ENCODE data around the gene KIF16B. TPM values are rescaled to one million over a fixed set of nuclear protein-coding genes. Genes with fewer than 3 reads are reported as not detected.
A peak's percentile ranks its signal among the peaks of the same experiment; 100 is the strongest.

The KIF16B gene, protein sequence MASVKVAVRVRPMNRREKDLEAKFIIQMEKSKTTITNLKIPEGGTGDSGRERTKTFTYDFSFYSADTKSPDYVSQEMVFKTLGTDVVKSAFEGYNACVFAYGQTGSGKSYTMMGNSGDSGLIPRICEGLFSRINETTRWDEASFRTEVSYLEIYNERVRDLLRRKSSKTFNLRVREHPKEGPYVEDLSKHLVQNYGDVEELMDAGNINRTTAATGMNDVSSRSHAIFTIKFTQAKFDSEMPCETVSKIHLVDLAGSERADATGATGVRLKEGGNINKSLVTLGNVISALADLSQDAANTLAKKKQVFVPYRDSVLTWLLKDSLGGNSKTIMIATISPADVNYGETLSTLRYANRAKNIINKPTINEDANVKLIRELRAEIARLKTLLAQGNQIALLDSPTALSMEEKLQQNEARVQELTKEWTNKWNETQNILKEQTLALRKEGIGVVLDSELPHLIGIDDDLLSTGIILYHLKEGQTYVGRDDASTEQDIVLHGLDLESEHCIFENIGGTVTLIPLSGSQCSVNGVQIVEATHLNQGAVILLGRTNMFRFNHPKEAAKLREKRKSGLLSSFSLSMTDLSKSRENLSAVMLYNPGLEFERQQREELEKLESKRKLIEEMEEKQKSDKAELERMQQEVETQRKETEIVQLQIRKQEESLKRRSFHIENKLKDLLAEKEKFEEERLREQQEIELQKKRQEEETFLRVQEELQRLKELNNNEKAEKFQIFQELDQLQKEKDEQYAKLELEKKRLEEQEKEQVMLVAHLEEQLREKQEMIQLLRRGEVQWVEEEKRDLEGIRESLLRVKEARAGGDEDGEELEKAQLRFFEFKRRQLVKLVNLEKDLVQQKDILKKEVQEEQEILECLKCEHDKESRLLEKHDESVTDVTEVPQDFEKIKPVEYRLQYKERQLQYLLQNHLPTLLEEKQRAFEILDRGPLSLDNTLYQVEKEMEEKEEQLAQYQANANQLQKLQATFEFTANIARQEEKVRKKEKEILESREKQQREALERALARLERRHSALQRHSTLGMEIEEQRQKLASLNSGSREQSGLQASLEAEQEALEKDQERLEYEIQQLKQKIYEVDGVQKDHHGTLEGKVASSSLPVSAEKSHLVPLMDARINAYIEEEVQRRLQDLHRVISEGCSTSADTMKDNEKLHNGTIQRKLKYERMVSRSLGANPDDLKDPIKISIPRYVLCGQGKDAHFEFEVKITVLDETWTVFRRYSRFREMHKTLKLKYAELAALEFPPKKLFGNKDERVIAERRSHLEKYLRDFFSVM (N-terminal part only)
- total RNA-seq: 27.4 TPM

DNA sequence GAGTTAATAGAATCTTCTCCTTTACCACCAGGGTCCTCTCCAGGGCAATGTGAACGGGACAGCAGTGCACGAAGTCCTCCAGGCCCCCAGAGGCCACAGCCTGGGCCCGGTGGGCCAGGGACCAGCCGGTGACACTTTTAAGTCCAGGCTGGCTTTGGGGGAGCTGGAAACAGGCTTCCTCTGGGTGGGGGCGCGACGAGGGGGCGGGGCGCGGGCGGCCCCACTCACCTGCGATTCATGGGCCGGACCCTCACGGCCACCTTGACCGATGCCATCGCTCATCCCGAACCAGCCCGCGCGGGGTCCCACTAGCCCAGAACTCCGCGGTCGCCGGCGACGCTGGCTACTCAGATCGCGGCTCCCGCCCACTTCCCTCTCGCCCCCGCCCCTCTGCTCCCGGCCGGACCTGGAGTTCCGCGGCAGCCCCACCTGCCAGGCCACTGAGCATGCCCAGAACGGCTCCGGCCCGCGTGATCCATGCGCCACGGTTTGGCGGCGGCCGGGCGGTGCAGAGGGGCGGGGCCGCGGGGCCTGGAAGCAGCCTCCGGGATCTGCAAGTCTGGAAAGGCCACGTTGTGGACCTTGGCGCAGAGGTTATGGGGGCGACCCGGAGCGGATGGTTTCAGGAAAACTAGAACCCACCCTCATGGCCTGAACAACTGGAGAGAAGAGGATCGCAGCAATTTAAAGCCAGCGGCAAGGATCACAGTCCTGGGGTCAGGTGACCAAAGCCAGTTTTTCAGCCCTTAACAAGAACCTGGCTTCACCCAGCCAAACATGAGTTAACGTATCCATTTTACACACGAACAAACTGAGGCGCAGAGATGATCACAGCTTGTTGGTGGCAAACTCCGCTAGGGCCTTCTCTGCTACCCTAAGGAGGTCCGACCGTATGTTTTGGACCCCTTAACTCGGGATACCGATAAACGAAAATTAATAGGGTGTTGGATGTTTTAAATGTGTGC lies at the start of gene KIF16B:
TSS of gene KIF16B (minus strand) at position 448 of the 965 bp plus-strand sequence. CDS start at position 275, 173 bp downstream.
- ATAC-seq (peak; percentile 96), DNase-seq (ENCODE audit: low spot score) (peak; percentile 96)
- intact Hi-C loops (cut with DNase I): no loop called here

DNA sequence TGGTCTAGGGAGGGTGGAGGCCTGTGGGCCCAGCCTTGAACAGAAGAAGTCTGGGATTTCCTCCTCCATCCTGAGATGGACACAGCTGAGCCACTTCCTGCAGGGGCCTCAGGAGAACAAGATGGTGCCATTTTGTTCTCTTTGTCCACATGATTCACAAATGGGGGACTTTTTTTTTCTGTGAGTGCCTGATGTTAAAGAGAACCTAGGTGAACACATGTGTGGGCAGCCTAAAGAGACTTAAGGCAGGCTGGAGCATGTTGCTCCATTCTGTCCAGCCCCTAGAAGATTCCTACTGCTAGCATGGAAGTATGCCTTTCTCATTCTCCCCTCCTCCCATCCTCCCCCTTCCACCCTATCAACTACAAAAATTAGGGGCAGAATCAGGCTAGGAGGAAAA lies 49.3 kb upstream of the KIF16B start:
- ATAC-seq (no peak), DNase-seq (ENCODE audit: low spot score) (no peak)
- intact Hi-C loops (cut with DNase I): no loop called here

DNA sequence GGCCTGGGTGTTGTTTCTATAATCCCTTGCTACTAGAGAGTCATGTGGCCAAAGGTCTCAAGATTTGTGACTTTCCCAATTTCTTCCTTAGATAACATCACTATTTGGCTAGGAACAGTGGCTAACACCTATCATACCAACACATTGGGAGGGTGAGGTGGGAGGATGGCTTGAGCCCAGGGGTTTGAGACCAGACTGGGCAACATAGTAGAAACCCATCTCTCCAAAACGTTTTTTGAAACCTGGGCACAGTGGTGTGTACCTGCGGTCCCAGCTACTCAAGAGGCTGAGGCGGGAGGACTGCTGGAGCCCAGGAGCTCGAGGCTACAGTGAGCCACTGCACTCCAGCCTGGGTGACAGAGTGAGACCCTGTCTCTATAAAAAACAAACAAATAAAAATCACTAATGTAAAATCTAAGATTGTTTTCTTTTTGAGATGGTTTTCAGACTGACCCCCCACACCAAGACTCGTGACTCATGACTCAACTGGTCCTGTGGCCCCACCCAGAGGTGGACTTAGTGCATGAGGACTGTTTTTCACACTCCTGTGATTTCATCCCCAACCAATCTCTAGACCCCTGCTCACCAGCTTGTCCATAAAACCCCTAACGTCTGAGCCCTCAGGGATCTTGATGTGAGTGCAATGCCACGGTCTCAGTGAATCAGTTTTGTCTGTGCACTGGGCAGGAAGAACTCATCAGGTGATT lies 48.3 kb upstream of the KIF16B start:
- DNase-seq (ENCODE audit: low spot score): no peak
- intact Hi-C loops (cut with DNase I): no loop called here
- ATAC-seq: no peak

DNA sequence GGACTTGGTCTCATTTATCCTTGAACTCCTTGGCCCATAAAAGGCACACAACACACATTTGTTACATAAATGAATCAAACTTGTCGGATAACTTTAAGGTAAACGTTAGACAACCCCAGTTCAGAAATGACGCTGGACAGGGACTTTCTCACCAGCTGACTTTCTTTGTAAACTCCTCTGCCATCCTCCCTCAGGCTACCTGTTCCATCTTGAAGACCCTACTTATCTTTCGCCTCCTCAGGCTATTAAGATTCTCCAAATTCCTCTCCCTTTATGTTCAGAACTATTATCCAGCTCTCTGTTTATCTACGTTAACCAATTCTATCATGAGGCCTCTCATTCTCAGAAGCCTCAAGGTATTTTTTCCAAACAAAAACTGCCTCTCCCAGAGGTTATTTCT lies 47.7 kb upstream of the KIF16B start:
- no peak for ATAC-seq
- intact Hi-C loops (cut with DNase I): no loop called here

DNA sequence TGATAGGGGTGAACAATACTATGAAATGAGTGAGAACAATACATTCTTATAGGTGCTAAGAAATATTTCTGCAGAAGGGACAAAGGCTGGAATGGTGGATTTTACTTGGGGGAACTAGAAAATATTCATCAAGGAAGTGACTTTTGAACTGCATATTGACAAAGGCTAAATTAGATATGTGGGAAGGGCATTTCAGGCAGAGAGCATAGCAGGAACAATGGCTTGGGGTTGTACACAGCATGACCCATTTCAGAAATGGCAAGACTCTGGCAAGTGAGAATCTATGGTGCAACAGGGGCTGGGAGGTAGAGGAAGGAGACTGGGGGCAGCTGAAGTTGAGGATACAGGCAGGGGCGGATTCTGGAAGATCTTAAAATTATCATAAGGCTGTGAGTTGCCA lies 46.7 kb upstream of the KIF16B start:
- intact Hi-C loops (cut with DNase I): no loop called here
- DNase-seq (ENCODE audit: low spot score): no peak
- ATAC-seq: no peak

More for the DNA sequence above, 47.7 kb upstream of the KIF16B start:
- DNase-seq (ENCODE audit: low spot score): no peak

DNA sequence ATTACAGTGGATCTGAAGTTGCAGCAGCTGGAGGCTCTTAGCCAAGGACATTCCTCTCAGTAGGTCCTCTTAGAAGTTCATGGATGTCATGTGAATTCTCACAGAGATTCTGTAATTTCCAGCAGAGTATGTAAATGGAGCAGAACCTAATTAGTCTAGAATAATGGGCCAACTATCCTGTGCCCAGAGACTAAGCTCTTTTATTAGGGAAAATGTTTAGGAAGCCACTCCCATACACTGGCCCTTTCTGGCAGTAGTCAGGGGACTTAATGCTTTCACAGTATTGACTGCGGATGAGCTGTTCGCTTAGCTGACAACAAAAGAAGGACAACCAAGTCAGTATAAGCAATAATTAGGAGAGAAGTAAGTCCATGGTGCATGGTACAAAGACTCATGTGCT lies 43.8 kb upstream of the KIF16B start:
- intact Hi-C loops (cut with DNase I): no loop called here
- no peak for ATAC-seq

DNA sequence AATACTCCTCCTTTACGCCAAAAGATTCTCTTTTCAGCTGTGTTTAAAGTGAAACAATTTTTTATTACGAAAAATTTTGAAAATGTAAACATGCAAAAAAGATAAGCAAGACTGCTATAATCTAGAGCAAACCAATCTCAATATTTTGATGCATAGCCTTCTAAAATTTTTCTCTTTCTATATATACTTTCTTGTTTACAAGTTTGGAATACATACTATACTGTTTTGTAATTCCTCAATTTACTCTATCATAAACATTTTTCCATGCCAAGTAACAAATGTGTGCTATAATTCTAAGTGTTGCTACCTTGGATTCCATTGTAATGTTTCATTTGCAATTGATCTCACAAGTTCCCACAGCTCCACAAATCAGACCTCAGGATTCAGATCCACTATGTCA lies 43.1 kb upstream of the KIF16B start:
- no peak for ATAC-seq
- intact Hi-C loops (cut with DNase I): no loop called here
- no peak for DNase-seq (ENCODE audit: low spot score)

More for the DNA sequence above, 43.8 kb upstream of the KIF16B start:
- no peak for DNase-seq (ENCODE audit: low spot score)

DNA sequence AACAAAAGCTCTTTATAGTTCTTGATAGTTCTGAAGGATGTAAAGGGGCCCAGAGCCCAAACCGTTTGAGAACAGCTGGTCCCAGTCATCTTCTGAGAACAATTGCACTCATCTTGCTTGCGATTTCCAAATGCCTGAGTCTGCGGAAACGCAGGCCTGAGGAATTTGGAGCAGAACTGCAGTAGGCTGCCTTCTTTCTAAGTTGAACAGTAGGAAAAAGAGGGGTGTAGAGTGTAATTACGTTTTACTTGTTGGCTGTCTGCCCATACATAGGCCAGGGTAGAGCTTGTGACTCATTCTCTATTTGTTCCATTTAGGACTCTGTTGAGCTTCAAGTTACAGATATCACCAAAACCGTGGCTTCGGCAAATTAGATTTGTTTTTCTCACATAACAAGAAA lies 42.0 kb upstream of the KIF16B start:
- DNase-seq (ENCODE audit: low spot score) (no peak), ATAC-seq (peak; percentile 53)
- intact Hi-C loops (cut with DNase I): no loop called here

DNA sequence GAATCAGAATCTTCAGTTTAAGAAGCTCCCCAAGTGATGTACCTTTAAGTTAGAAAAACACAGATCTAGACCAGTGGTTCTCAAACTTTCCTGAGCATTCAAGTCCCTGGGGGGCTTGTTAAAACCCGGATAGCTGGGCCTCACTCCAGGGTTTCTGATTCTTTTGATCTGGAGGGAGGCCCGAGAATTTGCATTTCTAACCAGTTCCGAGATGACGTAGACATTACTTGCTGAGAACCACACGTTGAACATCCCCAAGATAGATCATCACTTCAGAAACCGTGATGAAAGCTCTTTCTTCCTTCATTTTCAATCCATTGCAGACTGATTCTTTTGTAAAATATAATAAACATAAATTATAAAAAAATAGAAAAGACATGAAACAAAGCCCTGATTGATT lies 40.7 kb upstream of the KIF16B start:
- ATAC-seq (no peak), DNase-seq (ENCODE audit: low spot score) (no peak)
- intact Hi-C loops (cut with DNase I): no loop called here

DNA sequence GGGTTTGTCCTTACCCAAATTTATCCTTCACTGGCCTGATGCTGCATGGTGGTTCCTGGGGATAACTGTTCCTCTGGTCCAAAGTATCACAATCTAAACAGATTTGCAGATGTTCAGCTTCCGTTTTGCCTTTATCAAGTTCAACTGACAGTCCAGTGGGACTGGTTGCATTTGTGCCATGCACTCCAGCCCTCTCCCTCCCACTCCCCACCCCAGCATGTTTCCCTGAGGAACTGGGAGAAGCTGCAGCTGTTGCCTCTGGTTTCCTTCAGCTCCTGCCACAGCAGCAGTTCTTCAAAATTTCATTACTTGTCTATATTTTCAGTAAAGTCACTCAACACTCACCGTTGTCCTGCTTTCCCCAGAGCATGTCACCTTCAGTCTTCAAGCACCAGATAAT lies 39.5 kb upstream of the KIF16B start:
- intact Hi-C loops (cut with DNase I): no loop called here
- no peak for ATAC-seq
- DNase-seq (ENCODE audit: low spot score): no peak

DNA sequence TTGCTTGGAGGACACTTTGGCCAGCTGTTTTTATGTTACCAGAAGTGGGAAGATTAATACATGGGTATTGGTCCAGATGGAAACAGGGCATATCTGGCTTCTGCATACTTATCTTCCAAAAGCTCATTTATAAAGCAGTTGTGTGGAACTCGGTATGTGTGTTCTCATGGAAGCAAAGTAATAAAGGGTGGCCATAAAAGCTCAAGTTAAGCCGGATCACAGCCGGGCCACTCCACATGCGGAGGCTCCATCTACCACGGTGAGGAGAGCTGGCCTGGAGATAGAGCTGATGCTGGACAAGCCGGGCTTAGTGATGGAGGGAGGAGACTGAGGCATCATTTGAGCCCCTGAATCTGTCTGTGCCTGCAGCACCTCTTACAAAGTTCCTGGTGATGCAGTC lies 38.6 kb upstream of the KIF16B start:
- intact Hi-C loops (cut with DNase I): no loop called here
- ATAC-seq: no peak
- no peak for DNase-seq (ENCODE audit: low spot score)

DNA sequence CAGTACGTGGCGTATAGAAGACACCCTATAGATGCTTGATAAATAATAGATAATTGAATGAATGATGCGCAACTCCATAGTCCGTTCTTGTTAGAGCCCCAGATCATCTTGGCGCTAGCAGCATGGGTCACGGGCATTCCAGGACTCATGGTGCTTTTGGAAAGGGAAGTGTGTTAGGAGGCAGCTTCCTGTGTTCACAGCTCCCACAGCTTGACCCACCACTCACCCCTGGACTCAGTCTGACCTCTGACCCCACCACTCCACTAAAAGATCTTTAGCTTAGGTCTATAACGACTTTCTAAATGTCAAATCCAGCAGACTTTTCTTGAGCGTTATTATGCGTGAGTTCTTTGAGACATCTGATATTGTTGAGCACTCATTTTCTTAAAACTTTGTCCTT lies 35.8 kb upstream of the KIF16B start:
- ATAC-seq (no peak), DNase-seq (ENCODE audit: low spot score) (no peak)
- intact Hi-C loops (cut with DNase I): no loop called here

DNA sequence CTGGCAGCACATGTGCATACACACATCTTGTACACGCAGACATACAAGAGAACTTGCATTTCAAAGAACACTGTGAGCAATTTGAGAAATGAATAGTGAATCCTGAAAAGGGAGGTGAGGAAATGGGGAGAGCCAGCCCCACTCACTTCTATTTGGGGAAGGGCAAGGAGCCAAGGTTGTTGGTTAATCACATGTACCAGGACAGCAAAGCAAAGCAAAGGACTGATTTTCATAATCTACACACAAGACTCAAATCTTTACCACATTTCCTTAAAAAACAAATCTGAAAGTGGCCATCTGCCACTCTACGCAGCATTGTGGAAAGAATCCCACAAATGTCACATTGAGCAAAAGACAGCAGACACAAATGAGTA lies 35.0 kb upstream of the KIF16B start:
- ATAC-seq (peak; percentile 64), DNase-seq (ENCODE audit: low spot score) (no peak)

DNA sequence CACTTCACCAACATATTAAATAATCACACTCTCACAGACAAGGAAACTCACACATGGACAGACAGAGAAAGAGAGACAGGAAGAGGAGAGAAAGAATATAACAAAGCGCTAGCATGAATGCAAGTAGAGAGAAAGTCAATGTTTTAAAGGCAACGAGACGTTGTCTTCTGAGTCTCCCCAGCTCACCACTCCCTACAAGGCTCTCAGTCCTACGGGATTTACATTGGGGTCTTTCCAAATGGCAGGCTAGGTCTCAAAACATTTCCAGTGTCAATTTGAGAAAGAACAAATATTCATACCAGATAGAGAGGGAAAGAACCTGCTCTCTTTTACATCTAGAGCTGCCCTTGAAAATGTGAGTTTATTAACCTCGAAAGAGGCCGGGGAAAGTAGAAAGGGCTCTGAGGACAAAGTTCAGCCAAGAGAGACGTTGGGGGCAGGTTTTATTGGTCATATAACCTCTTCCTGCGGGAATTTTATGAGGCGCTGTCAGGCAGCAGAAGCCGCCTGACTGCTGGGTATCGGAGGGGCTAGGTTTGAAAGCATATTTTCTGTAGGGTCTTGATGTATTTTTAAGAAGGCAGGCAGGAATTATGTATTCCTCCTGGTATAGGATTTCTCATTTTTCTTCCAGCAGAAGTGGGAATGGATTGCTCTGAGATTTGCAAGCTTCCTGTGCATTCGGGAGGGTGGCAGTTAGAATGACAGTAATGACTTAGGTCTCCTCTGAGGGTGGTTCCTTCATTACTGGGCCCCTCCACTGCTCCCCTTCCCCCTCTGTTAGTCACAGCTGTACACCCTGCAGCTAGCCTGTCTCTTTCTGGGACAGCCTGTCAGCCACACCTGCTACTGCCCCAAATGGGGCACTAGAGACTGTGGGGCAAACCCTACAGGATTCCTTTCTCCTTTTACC lies 34.4 kb upstream of the KIF16B start:
- no peak for DNase-seq (ENCODE audit: low spot score)
- ATAC-seq: peak; percentile 66
- intact Hi-C loops (cut with DNase I): no loop called here

More for the DNA sequence above, 35.0 kb upstream of the KIF16B start:
- intact Hi-C loops (cut with DNase I): no loop called here

DNA sequence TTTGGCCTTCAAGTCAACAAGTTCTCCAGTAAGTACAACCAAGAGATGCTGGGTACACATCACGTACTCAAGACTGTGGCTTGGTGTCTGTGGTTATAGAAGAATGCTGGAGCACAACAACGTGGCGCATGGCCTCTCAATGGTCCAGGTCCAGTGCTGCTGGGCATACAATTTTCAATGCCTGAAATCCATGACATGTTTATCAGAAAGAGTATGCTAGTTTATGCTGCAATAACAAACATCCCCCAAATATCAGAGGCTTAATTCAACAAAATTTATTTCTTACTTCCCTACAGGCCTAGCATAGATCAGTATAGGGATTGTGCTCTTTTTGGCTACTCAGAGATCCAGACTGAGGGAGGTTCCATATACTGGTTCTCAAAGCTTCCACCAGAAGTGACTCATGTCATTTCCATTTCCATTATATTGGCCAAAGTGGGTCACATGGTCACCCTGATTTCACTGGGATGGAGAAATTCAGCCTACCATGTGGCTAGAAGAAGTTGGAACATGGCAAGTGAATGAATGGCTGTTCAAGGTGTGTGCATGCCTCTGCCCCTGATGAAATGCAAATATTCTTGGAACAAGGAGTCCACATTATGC lies 33.3 kb upstream of the KIF16B start:
- ATAC-seq (no peak), DNase-seq (ENCODE audit: low spot score) (no peak)
- intact Hi-C loops (cut with DNase I): no loop called here

DNA sequence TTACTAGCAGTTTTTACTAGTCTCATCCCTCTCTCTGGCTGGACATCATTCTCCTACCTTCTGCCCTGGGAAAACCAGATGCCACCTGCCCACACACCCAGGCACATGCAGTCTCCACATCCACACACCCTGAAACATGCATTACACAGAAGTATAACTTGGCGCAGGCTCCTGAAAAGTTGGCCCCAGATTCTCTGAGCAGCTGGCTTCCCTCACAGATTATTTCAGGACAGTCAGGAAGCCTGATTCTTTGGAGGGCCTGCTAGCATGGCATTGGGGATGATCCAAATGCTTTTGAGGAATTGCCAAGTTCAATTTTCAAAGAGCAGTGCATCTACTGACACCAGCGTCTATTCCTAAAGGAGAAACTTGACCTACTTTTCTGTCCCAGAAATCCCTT lies 27.8 kb upstream of the KIF16B start:
- ATAC-seq: no peak
- intact Hi-C loops (cut with DNase I): no loop called here
- no peak for DNase-seq (ENCODE audit: low spot score)

Measured in sciatic nerve (tissue), 2 donors.